Astrocyte of the spinal cord (primary cell): Measurements from ENCODE around the gene UBP1.
"Not testable (repeated sequence)": the region's sequence is repeated elsewhere in the genome, so short reads cannot be mapped to it uniquely, and the experiment has no call there.

Experiments
- DNase-seq: peaks from one replicate; pipeline ENCODE4 v3.0.0; 2011; ENCODE audit warnings: low read depth, low spot score
- H3K4me3 ChIP-seq: 2 replicates; pipeline ENCODE4 v1.5.1; 2011; ENCODE audit warnings: low read depth, mild to moderate bottlenecking, low read length, moderate library complexity
- CTCF ChIP-seq: IDR thresholded peaks from 2 replicates; pipeline ENCODE4 v1.5.1; 2012; ENCODE audit warnings: low read depth, mild to moderate bottlenecking, low read length, inconsistent platforms
- in situ Hi-C: cut with HindIII; loops from 2 replicates; pipeline ENCODE4 v1.10.0; 2017; ENCODE audit warnings: low sequenced_read_pairs

Gene UBP1

GRCh38 chr3:33339758-33340157, 100.4 kb downstream of the UBP1 start:
- DNase-seq = no peak
- in situ Hi-C loops = no loop called here
- no peak overlapping the region for H3K4me3 ChIP-seq
- no peak for TF ChIP-seq CTCF

- H3K4me3 ChIP-seq, in situ Hi-C loops, DNase-seq: not testable (repeated sequence)
Observed at GRCh38 chr3:33338936-33339465, 101.2 kb downstream of the UBP1 start.
